HG03354 (cell line): ENCODE data around the gene NET1.
"Not testable (repeated sequence)": the region's sequence is repeated elsewhere in the genome, so short reads cannot be mapped to it uniquely, and the experiment has no call there.

ENCODE experiments used
- ATAC-seq: cut with Tn5 transposase; IDR thresholded peaks from one replicate; pipeline ENCODE4 v1.9.1; 2021; ENCODE audit warnings: mild to moderate bottlenecking; ENCODE audit not compliant: unreplicated experiment, poor library complexity, severe bottlenecking

NET1 gene

DNA sequence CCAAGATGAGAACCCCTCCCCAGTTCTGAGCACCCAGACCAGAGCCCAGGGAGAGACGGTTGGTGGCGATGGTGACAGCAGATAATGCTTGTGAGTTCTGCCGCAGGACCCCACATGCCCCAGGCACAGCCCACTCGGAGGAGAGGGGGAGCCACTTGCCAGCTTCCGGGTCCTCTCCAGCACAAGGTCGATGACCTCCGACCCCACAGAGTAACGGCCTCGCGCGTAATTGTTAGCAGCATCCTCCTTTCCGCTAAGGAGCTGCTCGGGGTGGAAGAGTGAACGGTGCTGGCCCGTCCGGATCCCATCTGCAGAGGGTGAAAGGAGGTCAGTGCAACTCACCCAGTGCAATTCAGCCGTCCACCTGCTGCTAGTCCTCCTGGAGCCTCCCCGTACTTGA, 17.2 kb upstream of the NET1 start:
- ATAC-seq, result no peak

DNA sequence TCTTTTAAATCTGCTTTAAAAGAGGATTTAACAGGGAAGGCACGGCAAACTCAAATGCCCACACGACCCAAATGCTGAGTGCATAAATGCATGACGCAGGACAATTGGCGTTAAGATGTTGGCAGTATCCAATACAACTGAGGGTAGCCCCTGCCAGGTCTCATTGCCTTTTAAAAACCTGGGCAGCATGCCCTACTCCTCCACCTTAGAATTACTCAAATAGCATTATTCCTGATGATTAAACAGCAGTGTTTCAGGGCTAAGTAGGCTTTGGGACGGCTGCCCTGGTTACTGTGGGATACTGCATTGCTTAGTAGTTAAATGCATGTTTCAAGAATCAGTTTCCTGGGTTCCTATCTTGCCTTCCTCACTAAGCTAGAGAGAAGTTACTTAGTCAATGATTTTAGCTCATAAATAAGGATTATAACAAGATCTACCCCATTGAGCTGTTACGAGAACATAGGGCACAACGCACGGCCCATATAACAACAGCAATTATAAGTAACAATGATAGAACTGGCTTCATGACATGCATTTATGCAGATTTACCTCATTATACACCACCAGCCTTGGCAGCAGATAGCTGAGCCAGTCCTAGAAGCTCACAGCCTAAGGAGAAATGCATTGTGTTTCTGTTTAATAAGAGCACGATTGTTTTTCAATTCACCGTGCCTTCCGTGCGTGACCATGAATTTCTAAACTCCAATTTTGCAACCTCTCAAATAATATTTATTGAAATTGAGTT, 15.6 kb upstream of the NET1 start:
- no peak for ATAC-seq

DNA sequence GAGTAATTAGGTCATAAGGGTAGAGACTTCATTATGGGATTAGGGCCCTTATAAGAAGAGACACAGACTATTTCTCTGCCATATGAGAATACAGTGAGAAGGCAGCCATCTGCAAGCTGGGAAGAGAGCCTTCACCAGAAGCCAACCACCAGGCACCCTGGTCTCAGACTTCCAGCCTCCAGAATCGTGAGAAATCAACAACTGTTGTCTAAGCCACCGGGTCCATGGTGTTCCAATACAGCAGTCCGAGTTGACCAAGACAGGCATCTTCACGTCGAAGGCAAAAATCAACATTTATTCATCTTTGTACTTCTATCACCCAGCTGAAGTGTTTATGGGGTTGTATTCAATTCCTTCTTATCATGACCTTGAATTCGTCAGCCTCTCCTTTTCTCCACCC, 13.0 kb upstream of the NET1 start:
- no peak for ATAC-seq

- no peak for ATAC-seq
These were observed 11.7 kb upstream of the NET1 start for GRCh38 chr10:5400468-5401240.

DNA sequence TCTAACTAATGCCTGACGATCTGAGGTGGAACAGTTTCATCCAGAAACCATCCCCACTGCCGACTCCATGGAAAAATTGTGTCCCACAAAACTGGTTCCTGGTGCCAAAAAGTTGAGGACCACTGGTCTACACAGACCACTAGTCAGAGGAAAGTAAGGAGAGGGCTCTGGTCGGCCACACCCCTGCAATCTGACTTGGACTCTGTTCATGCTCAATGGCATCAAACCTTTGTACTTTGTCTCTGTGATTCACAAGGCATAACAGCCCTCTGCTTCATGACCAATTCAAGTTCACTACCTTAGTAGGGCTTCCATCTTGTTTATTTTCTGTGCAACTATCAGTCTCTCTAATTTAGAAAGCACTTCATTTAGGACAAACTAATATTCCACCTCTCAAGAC, 9.6 kb upstream of the NET1 start:
- ATAC-seq, result no peak

GRCh38 chr10:5404208-5405041, 7.9 kb upstream of the NET1 start, which contains the start of gene TUBAL3:
Gene TUBAL3 (minus strand): TSS chr10:5404828. CDS start chr10:5404792, 36 bp downstream.
- no peak for ATAC-seq

GRCh38 chr10:5406918-5407317, 5.4 kb upstream of the NET1 start:
- ATAC-seq, result no peak

GRCh38 chr10:5410787-5411186, 1.6 kb upstream of the NET1 start:
- not testable (repeated sequence) for ATAC-seq

DNA sequence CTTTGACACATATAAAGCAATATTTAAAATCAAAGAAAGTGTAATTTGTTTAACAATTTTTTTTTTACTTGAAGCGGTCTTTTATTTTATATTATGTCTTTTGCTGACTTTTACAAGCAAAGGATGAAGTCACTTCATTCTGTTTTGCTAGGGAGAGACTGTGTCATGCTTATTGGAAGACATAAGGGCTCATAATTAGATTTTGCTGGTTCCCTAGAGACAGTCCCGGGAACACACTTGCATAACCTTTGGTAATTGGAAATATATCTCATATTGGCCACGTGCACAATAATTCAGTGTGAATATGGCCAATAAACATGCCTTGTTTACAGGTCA, 448 bp upstream of the NET1 start:
- ATAC-seq, result peak; percentile 14

DNA sequence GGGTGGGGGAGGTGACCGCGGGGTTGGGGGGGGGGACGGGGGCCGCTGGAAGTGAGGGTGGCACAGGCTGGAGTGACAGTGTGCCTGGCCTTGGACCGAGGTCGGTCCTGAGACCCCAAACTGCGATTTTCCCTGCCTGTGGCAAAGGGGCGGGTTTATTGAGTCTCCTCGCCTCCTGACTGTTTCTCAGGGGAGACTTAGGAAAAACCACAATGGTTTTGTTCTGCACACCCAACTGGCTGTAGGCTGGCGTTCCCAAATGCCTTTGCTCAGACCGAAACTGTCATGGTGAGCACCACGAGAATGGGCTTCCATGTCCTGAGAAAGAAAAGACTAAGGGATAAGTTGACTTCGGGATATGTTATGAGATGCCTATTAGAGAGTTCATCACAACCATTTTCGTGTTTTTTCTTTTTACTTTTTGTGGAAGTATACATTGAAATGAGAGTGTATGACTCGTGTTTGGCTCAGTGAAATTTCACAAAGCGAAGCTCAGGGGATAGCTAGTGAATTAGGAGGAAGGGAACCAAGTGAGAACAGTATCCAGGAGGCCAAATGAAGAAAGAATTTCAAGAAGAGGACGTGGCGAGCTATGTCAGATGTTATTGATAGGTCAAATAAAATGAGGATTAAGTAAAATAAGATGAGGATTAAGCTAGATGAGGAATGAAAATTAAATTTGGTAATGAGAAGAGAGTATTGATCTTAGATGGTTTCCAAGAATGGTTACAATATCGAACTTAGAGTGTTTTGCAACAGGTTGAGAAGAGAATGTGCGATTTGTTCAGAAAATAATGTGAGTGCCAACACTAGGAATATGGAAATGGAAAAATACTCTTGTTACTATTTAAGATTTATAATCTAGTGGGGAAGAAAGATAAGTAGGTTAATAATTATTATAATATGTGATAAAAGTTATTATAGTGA, 918 bp downstream of the NET1 start:
- ATAC-seq, result no peak

DNA sequence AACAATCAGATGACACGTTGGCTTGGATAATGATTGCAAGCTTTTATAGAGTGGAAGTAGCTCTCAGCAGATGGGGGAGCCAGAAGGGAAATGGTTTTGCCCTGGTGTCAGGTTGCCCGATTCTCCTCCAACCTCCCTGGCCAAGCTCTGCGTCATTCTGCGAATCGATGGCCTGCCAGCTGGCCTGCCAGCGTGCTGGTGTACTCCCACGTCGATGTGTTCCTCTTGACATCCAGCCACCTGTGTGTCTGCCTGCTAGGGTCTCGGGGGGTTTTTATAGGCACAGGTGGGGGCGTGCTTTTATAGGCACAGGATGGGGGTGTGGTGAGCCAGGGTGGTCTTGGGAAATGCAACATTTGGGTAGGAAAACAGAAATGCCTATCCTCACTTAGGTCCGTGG, 4.6 kb downstream of the NET1 start:
- ATAC-seq, result no peak

DNA sequence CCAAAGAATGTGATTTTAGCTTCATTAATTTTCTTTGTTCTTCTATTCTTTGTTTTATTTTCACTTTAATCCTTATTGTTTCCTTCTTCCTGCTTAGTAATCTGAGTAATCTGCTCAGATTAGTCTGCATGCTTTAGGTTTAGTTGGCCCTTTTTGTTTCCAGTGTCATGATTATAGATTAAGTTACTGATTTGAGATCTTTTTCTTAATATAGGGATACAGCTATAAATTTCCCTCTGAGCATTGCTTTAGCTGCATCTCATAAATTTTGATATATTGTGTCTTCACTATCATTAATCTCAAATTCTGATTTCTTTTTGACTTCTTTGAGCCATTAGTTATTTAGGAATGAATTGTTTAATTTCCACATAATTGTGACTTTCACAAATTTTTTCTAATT, 6.2 kb downstream of the NET1 start:
- no peak for ATAC-seq

DNA sequence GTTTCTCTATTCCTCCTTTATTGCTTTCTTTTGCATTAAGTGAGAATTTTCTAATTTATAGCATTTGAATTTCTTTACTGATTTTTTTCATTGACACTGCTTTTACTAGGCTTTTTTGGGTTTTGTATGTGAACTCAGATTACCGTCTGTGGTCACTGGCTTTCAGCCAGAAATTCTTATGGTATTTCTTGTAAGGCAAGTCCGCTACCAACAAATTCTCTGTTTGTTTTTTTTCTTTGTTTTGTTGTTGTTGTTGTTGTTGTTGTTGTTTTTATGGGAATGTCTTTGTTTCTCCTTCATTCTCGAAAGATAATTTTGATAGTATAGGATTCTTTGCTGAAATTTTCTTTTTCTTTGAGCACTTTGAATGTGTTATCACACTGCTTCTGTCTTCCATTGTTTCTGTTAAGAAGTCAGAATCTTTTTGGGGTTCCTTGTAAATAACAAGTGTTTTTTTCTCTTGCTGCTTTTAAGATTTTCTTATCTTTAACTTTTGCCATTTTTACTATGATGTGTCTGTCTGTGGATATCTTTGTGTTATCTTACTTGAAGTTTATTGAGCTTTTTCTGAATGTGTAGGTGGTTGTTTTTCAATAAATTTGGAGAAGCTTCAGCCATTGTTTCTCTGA, 7.2 kb downstream of the NET1 start:
- no peak for ATAC-seq

DNA sequence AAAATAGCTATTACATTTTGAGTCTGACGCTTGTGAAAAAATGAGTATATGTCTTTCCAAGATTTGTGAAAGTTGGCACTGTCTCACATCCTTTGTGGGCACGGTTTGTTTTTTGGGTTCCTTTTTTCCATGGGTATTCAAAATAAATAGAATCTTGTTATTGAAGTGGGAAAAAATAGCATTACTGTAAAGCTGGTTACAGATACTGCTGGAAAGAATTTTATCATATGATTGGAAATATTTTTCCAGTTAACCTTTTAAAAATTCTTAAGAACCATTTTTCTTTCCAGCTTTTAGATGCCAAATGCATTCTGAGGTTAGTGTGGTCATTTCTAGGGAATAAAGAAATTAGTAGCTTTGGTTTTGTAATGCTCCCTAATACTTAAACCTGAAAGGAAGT, 11.4 kb downstream of the NET1 start:
- no peak for ATAC-seq

GRCh38 chr10:5424751-5425150, 12.4 kb downstream of the NET1 start:
- no peak for ATAC-seq

GRCh38 chr10:5428133-5428532, 15.8 kb downstream of the NET1 start:
- no peak for ATAC-seq

DNA sequence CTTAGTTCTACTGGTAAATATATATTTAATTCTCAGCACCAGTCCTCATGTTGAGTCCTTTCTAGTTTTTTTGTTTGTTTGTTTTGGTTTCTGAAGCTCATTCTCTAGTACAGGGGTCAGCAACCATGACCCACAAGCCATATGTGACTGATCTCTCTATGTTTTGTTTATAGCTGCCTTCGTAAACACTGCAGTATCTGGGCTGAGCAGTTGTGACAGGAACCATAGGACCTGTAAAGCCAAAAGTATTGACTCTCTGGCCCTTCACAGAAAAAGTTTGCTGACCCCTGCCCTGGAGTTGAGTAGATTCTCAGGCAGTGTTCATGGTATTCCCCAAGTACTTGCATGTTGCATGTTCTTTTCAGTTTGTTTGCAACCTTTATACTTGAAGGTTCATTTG, 20.8 kb downstream of the NET1 start:
- ATAC-seq, result peak; percentile 72

DNA sequence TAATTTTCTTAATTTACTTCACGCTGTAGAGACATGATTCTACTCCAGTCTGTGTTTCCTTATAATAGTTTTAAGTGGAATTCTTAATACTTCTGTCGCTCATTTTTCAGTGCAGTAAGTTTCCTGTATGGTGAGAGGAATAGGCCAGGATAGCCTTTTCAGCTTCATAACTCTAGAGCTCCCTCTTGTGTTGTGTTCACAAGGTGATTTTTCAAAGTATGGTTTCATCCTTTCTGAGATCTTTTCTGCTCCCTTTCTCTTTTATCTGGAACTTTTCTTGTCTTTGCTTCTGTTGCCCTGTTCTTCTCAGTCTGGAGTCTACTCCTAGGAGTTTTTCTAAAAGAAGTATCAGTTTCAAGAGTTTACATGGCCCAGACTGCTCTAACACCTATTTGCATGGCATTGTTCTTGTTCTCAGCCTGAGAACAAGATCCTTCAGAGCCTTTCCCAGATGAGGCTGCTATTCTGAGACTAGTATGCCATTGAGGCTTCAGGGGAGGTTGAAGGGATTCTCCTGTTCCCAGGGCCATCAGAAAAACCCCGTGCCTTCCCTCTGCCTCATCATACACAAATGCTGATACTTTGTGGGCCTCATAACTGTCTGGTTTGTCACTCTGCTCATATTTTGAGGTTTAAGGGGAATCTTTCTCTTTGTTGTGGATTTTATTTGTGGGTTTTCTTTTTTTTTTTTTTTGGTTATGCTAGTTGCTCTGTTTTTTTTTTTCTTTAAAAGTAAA, 21.8 kb downstream of the NET1 start:
- peak; percentile 70 for ATAC-seq
